ENCODE data around the gene KLF5. TPM values are rescaled to one million over a fixed set of nuclear protein-coding genes. Genes with fewer than 3 reads are reported as not detected.

Gene KLF5
- total and polyA plus RNA-seq, 7 donors = 8.0 to 48.2 (median 11.6) TPM

DNA sequence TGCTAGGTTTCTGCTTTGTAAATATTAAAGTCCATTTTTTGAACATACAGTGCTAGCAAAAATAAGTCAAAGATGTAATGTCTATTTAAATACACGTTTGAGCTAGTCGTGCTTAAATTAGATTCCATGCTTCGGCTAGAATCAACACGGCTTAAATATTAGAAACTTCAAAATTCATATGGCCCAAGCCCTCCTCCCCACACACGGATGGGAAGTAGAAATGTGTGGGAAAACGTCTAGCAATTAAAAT, 816 bp upstream of the KLF5 start:
- WGBS, 3 donors = 13 to 30% (median 14%) methylated on average over 6 of the region's 6 CpGs
- ATAC-seq (no peak), DNase-seq (no peak)
- no peaks in the 10 kb centered on the region for H3K27me3 ChIP-seq (ENCODE audit: insufficient read depth in 3 of 3, low read length in 2 of 3)
- peak overlapping the region; percentile 76 for H3K4me3 ChIP-seq
- H3K36me3 ChIP-seq (ENCODE audit: insufficient read depth in 1 of 2, low read depth in 1 of 2) = peaks cover 0 to 10% of the 10 kb centered on the region in 2 donors
- H3K27ac ChIP-seq = no peak overlapping the region
- H3K9me3 ChIP-seq = no peaks in the 10 kb centered on the region
- TF ChIP-seq, protein P1, sequence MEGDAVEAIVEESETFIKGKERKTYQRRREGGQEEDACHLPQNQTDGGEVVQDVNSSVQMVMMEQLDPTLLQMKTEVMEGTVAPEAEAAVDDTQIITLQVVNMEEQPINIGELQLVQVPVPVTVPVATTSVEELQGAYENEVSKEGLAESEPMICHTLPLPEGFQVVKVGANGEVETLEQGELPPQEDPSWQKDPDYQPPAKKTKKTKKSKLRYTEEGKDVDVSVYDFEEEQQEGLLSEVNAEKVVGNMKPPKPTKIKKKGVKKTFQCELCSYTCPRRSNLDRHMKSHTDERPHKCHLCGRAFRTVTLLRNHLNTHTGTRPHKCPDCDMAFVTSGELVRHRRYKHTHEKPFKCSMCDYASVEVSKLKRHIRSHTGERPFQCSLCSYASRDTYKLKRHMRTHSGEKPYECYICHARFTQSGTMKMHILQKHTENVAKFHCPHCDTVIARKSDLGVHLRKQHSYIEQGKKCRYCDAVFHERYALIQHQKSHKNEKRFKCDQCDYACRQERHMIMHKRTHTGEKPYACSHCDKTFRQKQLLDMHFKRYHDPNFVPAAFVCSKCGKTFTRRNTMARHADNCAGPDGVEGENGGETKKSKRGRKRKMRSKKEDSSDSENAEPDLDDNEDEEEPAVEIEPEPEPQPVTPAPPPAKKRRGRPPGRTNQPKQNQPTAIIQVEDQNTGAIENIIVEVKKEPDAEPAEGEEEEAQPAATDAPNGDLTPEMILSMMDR (IDR thresholded peaks at IDR 0.05) = no peak
- peaks cover 16% of the 10 kb centered on the region for H3K4me1 ChIP-seq
- intact Hi-C loops (cut with DNase I) = loop anchor here (5.0 to 10.0 kb wide), 2 partner anchors 143 to 649 kb away; no protein-coding TSS in a partner anchor

DNA sequence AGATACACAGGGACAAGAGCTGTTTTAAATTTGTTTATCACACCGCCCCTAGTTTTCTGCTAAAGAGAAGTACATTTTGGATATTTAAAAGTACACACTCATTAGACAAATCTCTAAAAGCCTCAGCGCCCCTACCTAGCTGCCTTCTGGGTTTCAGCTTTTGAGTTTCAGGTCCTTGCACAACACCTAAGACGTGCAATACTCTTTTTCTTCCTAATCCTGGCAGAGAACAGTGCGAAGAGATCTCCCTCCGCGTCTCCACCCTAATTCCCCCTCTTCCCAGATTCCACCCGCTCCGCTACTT, 421 bp upstream of the KLF5 start:
- Histone ChIP-seq H3K27ac (peak overlapping the region; percentile 74), H3K4me3 (peak overlapping the region; percentile 76), H3K9me3 (no peaks in the 10 kb centered on the region), H3K27me3 (ENCODE audit: insufficient read depth in 3 of 3, low read length in 2 of 3) (no peaks in the 10 kb centered on the region), H3K36me3 (ENCODE audit: insufficient read depth in 1 of 2, low read depth in 1 of 2) (peaks cover 0 to 13% of the 10 kb centered on the region in 2 donors), H3K4me1 (peaks cover 16% of the 10 kb centered on the region)
- ATAC-seq (no peak), DNase-seq (no peak)
- intact Hi-C loops (cut with DNase I) = loop anchor here (5.0 to 10.0 kb wide), 2 partner anchors 144 to 649 kb away; no protein-coding TSS in a partner anchor
- TF ChIP-seq, protein P1 (IDR thresholded peaks at IDR 0.05) = no peak
- WGBS, 3 donors = 2 to 7% (median 3%) methylated on average over 8 of the region's 8 CpGs

DNA sequence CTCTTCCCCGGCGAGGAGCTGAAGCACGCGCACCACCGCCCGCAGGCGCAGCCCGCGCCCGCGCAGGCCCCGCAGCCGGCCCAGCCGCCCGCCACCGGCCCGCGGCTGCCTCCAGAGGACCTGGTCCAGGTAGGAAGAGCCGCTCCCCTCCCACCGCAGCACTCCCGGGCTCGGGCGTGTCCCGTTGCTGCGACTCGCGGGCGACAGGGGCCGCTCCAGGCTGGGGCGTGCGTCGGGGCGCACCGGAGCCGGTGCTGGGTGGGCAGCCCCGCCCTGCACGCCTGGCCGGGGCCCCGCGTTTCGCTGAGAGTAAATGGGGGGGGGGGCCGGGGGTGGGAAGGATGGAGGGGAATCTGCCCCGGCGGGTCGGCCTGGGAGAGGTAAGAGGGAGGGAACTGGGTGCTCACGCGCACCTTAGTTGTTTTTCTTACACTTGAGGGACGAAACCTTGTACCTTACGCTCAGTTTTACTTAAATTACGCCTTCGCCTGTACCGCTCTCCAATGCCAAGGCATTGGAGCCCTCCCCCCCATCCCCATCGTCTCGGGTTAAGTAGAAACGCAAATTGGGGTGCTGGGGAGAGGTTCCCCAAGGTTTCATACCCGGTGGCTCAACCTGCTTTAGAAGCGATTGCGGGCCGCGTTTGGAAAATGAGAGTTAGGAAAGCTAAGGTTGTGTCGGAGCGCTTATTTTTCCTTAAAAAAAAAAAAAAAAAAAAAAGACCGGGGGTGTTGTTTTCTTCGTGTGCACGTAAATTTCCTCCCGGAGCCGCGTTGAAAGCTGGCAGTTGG, 850 bp downstream of the KLF5 start:
- Histone ChIP-seq H3K9me3 (no peaks in the 10 kb centered on the region), H3K4me1 (peaks cover 16% of the 10 kb centered on the region), H3K4me3 (peak overlapping the region; percentile 76), H3K27ac (peak overlapping the region; percentile 74), H3K27me3 (ENCODE audit: insufficient read depth in 3 of 3, low read length in 2 of 3) (no peaks in the 10 kb centered on the region), H3K36me3 (ENCODE audit: insufficient read depth in 1 of 2, low read depth in 1 of 2) (peaks cover 0 to 26% of the 10 kb centered on the region in 2 donors)
- peak; percentile 54 to 71 (median 63) for ATAC-seq
- TF ChIP-seq, protein P1 (IDR thresholded peaks at IDR 0.05) = peak; percentile 22
- intact Hi-C loops (cut with DNase I) = loop anchor here (5.0 to 10.0 kb wide), 2 partner anchors 145 to 648 kb away; no protein-coding TSS in a partner anchor
- 0 to 1% (median 0%) methylated on average over 33 to 68 of the region's 68 CpGs for WGBS, 3 donors
- peak; percentile 58 to 85 for DNase-seq

DNA sequence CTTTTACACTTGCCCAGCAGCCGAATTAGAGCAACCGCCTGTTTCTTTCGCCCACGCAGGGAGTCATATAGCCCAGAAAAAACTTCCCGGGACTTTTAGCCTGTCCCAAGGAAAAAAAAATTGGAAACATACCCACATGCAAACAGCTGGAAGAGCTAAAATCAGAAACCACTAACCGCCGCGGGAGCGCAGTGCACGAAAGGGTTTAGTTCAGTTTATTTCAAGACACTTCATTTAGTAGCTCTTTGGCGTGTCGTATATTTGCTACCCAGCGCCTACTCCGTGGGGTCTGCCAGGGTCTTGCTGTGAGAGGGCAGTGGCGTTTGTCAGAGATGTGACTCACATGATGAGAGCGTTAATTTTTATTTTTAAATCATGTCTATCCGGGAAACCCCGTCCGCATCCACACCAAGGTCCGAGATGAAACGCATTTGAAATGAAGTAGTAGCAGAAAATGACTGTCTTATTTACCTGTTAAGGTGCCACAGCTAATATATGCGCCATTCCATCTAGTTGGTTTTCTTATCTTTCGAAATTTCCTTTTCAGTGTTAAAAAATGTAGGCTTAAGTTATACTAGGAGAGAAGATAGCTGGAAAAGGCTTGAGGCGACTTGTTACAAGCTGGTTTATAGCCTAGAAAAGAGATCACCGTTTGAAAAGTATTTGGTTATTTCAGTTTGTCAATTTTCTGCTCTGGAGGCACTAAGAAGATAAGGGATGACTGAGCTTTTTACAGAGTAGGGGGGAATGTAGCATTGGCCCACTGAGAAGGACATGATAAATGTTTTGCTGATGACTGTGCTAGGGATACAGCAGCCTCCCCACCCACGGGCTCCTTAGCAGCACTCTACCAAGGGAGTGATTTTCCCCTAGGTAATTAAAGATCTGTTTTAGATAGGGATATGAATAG, 1.7 kb downstream of the KLF5 start:
- peak overlapping the region; percentile 74 for H3K27ac ChIP-seq
- TF ChIP-seq, protein P1 (IDR thresholded peaks at IDR 0.05) = no peak
- H3K4me1 ChIP-seq = peaks cover 16% of the 10 kb centered on the region
- intact Hi-C loops (cut with DNase I) = no loop called here
- peak overlapping the region; percentile 76 for H3K4me3 ChIP-seq
- DNase-seq = peak; percentile 33 to 61
- 7 to 15% (median 8%) methylated on average over 26 of the region's 26 CpGs for WGBS, 3 donors
- H3K9me3 ChIP-seq = no peaks in the 10 kb centered on the region
- ATAC-seq = peak in 3 of 4 donors; percentile 23 to 54 (median 46)
- H3K36me3 ChIP-seq (ENCODE audit: insufficient read depth in 1 of 2, low read depth in 1 of 2) = peaks cover 0 to 34% of the 10 kb centered on the region in 2 donors
- no peaks in the 10 kb centered on the region for H3K27me3 ChIP-seq (ENCODE audit: insufficient read depth in 3 of 3, low read length in 2 of 3)

Data from psoas muscle (tissue), 8 donors.